GM18873 (cell line): ENCODE results near the gene IL5.
"Not testable (repeated sequence)": the region's sequence is repeated elsewhere in the genome, so short reads cannot be mapped to it uniquely, and the experiment has no call there.

Experiments
- ATAC-seq: cut with Tn5 transposase; IDR thresholded peaks from one replicate; pipeline ENCODE4 v1.9.1; 2021; ENCODE audit warnings: mild to moderate bottlenecking, moderate library complexity, moderate number of reproducible peaks; ENCODE audit not compliant: unreplicated experiment, low FRiP score

The IL5 gene

DNA sequence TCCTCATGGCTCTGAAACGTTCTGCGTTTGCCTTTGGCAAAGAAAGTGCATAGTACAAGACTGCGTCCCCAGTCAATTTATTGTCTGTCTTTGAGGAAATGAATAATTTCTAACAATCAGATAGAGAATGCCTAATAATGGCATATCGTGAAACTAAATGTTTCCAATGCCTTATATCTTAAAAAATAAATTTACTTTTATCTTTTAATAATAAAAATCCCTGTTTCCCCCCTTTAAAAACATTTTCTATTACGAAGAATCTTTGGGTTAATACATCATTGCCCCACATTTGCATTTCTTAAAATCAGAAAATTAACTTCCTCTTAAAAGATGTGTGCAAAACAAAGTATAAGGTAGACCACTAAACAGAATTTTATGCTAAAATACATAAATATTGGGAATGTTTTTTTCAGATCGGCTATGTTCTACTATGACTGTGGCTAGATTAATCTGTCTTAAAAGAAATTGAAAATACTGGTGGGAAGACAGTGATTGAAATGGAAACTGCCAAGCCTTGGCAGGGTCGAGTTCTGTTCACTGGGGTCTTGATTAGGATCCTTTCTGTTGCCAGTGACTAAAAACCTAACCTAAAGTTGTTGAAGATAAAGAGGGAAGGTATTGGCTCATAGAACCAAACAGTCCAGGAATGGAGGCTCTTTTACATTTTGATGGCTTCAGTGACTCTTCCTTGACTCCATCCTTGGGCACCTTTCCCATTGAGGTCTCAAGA is at the start of gene IL5:
Gene IL5, minus strand, starts transcription at position 51 of the 730 bp plus-strand sequence. Its CDS starts 44 bp downstream, at position 7.
- no peak for ATAC-seq

DNA sequence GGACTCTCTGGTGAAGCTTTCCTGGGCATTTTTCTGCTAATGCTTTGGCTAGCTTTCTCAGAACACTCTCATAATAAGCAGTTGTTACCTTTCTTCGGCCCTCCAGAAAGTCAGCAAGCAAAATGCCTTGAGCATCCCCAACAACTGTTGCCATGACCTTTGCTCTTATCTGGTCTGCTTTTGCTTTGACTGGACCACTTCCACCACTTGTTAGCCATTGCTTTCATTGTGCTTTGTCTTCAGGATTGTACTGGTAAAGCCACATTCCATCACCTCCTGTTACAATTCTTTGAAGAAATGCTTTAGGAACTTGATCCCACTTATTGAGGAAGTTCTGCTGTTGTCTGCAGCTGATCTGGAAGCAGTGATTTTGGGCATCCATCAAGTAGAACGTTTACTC is 49.2 kb upstream of the IL5 start:
- ATAC-seq, result no peak

DNA sequence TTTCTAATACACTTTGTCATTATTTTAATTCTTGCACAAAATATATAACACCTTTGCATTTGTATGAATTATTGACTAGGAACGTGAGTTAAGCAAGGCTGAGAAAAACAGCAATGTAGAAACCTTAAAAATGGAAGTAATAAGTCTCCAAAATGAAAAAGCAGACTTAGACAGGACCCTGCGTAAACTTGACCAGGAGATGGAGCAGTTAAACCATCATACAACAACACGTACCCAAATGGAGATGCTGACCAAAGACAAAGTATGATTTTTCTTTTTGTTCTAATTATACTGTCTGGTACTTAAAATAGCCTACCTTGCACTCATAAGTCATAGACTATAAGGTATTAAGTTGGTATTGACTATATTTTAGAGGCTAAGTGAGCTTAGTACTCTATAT is 47.8 kb upstream of the IL5 start:
- ATAC-seq, result no peak

DNA sequence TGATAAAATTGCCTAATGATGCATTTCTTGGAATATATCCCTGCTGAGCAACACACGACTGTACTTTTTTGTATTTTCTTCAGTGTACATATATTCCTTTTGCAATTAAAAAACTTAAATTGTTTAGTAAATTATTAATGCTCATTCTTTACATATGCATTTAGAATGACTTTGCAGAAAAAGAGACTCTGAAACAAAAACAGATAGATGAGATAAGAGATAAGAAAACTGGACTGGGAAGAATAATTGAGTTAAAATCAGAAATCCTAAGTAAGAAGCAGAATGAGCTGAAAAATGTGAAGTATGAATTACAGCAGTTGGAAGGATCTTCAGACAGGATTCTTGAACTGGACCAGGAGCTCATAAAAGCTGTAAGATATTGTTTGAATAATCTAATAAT is 46.1 kb upstream of the IL5 start:
- no peak for ATAC-seq

DNA sequence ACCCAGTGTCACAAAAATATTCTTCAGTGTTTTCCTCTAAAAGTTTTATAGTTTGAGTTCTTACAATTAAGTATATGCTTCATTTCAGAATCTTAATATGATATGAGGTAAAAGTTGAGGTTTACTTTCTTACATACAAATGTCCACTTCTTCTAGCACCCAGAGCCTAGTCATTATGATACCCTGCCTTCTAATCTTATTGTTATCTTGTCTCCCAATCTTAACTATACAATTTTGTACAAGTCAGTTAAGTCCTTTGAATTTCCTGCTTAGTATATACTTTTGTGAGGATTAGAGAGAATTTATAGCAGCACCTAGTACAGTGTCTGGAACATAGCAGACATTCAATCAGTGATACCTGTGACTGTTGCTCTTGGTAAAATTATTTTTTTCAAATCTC is 42.7 kb upstream of the IL5 start:
- ATAC-seq, result no peak

DNA sequence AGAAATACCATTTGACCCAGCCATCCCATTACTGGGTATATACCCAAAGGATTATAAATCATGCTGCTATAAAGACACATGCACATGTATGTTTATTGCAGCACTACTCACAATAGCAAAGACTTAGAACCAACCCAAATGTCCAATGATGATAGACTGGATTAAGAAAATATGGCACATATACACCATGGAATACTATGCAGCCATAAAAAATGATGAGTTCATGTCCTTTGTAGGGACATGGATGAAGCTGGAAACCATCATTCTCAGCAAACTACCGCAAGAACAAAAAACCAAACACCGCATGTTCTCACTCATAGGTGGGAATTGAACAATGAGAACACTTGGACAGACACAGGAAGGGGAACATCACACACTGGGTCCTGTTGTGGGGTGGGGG is 41.2 kb upstream of the IL5 start:
- ATAC-seq, result not testable (repeated sequence)

DNA sequence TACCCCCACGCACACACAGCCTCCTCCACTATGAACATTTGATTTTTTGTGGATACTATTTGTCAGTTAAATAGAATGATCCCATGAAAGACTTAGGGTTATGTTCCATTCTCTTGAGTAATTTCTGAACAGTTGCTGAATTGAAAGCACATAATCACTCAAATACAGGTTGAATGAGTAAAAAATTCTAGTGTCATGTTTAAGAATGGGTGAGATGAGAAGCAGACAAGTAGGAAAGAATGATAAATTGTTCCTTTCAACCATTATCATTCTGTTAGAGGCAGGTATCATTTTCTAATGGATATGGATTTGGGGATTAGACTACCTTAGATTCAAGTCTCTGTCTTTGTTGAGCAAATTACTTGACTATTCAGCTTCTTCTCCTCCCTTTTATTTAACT is 32.8 kb upstream of the IL5 start:
- no peak for ATAC-seq

DNA sequence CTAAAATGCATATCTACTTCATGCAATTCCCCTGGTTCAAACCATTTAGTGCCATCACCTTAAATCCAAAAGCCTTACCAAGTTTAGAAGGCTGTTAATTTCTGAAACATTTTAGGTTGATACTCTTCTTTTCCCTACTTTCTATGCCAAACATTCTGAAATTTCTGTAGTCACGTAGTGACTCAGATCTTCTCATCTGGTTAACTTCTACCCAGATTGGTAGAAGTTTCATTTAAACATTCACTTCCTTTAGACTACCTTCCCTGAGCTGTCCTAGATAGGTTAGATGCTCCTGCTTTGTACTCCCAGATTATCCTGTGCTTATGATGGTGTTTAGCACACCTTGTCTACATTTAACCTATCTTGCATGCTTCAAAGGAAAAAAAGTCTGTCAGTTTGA is 23.3 kb upstream of the IL5 start:
- ATAC-seq, result no peak

DNA sequence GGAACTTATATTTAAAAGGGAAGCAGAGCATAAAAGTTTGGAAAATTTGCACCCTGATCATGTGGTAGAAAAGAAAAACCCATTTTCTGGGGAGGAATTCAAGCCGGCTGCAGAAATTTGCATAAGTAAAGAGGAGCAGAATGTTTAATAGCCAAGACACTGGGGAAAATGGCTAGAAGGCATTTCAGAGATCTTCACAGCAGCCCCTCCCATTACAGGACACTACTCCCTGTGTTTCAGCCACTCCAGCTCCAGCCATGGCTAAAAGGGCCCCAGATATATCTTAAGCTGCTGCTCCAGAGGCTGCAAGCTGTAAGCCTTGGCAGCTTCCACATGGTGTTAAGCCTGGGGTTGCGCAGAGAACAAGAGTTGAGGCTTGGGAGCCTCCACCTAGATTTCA is 21.2 kb upstream of the IL5 start:
- ATAC-seq, result not testable (repeated sequence)

DNA sequence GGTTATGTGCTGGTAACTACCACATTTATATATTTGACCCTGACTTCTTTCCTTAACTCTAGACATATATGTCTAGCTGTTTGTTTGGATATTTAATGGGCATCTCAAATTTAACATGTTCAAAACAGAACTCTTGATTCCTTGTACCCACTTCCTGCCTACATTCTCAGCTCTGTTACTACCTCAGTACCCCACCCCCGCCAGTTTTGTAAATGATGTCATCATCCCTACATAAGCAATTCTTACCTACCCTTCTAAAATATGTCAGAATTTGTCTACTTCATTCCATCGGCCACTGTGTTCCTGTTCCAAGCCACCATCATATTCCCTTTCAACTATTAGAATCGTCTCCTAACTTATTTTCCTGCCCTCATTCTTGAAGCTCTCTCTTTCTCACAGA is 18.3 kb upstream of the IL5 start:
- no peak for ATAC-seq

DNA sequence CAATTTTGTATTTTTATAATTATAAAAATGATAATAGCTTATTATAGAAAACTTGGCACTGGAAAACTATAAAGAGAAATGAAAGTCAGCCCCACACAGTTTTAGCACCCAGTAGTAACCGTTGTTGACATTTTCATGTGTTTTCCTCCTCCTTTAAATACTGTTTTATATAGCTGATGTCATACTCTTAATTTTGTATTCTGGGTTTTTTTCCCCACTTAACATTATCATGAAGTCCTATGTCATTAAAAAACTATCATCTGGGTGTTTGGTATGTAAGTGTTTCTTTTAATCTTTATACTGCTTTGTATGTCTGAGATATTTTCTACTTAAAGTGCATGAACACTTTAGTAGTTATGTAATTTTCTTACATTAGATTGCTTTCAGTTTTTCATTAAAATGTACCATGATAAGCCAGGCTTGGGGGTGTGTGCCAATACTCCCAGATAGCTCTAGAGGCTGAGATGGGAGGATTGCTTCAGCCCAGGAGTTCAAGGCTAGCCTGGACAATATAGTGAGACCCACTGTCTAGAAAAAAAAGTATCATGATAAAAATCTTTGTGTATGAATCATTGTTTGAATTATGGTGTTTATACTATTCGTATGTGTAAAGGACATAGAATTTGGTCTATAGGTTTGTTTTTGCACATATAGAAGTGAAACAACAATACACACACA is 16.2 kb upstream of the IL5 start:
- ATAC-seq, result no peak

DNA sequence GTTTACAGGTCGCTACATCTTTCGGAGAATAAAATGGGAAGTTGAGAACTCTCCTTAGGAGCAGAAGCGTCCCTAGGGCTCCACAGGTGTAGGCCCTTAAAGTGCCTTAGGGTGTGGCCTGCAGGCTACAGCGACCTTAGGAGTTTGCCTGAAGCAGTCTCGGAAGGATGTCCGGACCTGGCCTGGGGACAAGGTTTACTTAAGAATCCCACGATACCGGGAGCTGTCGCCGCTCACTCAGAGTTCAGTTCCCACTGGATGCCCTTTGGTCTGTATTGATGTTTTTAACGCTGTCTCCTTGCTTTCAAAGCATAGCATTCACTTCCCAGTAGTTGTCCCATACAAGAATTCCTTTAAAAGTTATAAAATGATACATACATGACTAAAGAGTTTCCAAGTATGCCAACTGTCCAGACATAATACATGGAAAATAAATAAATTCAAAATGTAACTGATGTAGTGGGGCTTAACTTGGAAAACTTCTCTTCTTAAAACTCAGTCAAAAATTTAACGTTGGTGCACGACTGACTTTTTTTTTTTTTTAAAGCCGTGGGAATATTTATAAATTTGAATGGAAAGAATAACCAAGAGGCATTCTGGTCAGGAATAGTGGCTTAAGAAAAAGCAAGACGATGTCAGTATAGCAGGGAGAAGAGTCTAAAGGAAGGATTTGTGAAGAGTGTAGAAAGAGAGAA is 14.3 kb upstream of the IL5 start:
- peak; percentile 21 for ATAC-seq

DNA sequence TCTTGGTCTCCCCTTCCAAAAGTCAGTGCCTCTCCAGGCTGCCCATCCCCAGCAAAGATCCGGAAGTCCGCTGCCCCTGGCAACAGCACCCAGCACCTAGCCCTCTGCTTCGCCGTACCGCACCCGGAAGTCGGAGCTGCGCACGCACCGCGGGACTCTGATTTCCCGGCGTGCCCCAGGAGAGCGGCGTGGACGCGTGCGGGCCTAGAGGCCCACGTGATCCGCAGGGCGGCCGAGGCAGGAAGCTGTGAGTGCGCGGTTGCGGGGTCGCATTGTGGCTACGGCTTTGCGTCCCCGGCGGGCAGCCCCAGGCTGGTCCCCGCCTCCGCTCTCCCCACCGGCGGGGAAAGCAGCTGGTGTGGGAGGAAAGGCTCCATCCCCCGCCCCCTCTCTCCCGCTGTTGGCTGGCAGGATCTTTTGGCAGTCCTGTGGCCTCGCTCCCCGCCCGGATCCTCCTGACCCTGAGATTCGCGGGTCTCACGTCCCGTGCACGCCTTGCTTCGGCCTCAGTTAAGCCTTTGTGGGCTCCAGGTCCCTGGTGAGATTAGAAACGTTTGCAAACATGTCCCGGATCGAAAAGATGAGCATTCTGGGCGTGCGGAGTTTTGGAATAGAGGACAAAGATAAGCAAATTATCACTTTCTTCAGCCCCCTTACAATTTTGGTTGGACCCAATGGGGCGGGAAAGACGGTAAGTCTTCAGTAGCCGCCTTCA is 13.6 kb upstream of the IL5 start, which contains the start of gene RAD50:
Gene RAD50, plus strand, starts transcription at position 215 of the 715 bp plus-strand sequence. Its CDS starts 348 bp downstream, at position 563.
- ATAC-seq, result peak; percentile 90

DNA sequence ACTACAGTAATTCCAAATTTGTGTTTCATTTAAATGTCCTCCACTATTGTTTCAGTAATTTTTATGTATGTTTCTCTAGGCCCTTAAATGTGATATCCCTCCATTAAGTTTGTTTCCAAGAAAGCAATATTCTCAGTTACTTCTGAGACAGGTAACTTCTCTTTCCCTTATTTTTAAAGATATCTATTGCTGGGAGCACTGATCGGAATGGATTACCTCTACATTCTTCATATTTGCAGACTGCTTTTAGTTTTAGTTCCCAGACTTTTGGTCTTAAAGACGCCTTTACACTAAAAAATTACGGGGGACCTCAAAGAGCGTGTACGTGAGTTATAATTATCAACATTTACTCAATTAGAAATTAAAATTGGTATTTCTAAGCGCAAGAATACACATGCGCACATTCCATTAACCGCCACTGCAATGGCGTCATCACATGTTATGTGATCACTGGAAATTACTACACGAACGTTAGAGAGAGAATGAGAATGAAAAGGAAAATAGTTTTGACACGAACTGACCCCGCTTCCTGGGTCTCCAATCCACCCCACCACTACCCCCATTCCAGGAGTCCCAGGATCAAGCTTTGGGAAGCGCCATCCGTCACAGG is 12.9 kb upstream of the IL5 start:
- ATAC-seq, result no peak

DNA sequence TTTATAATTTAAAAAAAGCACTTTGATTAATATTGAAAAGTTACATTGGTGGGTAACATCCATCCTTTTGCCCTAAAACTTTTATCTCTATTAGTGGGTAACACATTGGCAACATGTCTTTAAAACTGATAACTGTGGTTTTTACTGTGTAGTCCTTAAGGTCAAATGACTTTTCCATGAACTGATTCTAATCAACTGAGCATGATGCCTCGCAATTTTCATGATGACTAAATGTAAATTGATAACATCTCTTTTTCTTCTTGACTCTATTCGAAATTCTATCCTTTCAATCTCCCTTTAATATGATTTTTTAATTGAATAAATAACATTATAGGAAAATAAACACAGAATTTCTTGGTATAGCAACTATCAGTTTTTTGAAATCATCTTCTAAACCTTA is 6.3 kb upstream of the IL5 start:
- no peak for ATAC-seq

DNA sequence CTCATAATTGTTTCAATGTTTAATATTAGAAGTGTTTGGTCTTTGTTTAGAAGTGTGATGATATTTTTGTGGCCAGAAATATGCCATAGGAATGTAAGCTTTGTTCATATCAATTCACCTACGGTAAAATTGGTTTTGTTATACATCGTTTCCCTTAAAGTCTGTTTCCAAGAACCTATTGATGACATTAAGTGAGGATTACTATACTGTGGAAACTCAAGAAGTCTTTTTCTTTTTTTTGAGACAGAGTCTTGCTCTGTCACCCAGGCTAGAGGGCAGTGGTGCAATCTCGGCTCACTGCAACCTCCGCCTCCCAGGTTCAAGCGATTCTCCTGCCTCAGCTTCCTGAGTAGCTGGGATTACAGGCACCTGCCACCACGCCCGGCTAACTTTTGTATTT is 5.5 kb upstream of the IL5 start:
- not testable (repeated sequence) for ATAC-seq

DNA sequence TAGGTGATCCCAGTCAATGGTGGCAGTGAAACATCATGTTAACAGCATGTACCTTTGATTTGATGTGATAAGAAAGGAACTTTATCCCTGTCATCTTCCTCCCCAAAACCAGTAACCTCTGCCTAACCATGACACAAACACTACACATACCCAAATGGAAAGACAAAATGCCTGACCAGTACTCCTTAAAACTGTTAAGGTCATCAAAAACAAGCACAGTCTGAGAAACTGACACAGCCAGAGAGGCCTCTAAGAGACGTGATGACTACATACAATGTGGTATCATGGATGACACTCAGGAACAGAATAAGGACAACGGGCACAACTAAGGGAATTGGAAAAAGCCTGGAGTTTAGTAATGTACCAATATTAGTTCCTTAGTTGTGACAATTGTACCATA is 3.9 kb upstream of the IL5 start:
- no peak for ATAC-seq

DNA sequence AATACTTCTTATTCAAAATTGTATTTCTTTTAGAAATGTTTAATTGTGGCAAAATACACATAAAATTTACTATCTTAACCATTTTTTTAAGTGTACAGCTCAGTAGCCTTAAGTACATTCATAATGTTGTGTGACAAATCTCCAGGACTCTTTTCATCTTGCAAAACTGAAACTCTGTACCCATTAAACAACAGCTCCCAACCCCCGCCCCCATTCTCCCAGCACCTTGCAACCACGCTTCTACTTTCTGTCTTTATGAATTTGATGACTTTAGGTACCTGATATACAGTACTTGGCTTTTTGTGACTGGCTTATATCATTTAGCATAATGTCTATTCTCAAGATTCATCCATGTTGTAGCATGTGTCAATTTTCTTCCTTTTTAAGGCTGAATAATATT is 2.8 kb upstream of the IL5 start:
- no peak for ATAC-seq

DNA sequence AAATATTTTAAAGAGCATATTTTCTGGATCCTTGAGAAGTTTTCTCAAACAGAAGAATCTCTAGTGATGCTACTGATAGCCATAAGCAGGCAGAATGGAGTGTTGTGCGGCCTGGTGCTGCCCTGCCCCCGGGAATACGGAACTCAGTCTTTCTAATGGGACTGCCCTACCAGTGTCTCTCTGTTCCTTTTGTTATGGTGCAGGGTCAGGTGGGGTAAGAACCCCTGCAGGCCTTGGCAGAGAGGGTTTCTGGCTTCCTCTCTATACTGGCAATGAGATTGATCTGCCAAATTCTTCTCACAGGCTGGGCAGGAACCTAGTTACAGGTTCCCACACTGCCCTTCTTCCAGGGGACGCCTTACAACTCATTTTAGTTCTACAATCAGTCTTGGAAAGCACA is 2.6 kb downstream of the IL5 start:
- ATAC-seq, result no peak

DNA sequence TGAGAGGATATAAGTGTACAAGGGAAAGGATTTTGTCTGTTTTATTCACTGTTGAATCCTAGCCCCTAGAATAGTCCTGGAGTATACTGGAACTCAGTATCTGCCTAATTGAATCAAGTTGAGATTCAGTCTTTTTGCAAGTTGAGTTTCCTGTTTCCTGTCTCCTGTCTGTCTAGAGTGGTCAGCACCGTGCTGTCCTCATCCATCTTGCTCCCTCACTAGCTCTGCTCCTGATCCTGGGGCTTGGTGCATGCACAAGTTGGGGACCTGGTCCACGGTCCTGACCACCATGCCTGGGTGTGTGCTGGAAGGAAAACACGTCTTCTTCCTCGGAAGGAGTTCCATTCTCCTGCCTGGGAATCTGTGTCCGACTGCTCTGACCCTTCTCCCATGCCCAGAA is 3.2 kb downstream of the IL5 start:
- no peak for ATAC-seq

DNA sequence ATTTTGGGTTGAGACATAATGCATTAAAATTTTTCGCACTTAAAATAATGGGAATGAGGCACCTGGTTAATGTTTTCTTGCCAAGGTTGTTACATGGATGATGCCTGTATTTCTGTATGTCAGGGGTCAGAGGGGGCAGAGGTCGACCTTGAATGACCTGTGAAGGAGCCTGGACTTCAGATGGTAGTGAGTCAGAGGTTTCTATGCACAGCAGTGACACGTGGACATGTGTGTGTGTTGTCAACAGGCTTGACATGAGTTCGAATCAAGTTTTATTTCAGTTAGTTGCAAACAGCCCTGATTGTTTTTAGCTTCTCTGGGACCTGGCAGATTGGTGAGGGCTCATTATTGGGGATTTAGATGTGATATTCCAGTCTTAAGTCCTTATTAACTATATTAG is 3.6 kb downstream of the IL5 start:
- no peak for ATAC-seq
